ENCODE results near the gene ATP1A1. TPM values are rescaled to one million over a fixed set of nuclear protein-coding genes. Genes with fewer than 3 reads are reported as not detected.

The ATP1A1 gene
- total and polyA plus RNA-seq, 2 donors (not counting 1 experiment from before 2014, with no cell fraction given) = 141 to 230 TPM

DNA sequence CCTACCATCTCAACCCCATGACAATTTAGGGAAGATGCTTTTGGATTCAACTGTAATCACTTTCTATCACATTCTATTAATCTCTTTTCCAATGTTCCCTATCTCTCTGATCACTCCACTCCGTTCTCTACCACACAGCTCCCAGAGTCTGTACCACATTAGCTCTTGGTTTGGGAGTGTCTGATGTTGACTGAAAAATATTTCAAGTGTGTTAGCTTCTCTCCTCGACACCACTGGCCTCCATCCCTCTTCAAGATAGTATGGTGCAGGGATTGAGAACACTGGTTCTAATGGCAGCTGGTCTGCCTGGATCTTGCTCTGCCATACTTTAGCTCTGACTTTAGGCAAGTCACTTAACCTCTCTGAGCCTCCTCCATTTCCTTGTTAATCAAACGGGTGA lies 39.9 kb downstream of the ATP1A1 start:
- H3K27ac ChIP-seq (ENCODE audit: insufficient read depth, low read length) = no peak overlapping the region
- H4K20me1 ChIP-seq (ENCODE audit: control insufficient read depth, extremely low read depth, insufficient read depth, low read length) = no peaks in the 10 kb centered on the region
- no peak for DNase-seq (ENCODE audit: low read depth in 2 of 2)
- peaks cover 2% of the 10 kb centered on the region for H3K36me3 ChIP-seq (ENCODE audit: control insufficient read depth, insufficient read depth, low read length)
- H2AFZ ChIP-seq (ENCODE audit: low read length) = no peak overlapping the region
- H3K9ac ChIP-seq (ENCODE audit: insufficient read depth, low read length) = no peak overlapping the region
- no peak overlapping the region for H3K4me3 ChIP-seq (replicated peaks in 1 of 4; ENCODE audit: control extremely low read depth in 1 of 4, insufficient read depth in 1 of 4, low read depth in 3 of 4, low read length in 4 of 4)
- no peaks in the 10 kb centered on the region for H3K4me1 ChIP-seq (ENCODE audit: control insufficient read depth, extremely low read depth, insufficient read depth, low read length)
- H3K79me2 ChIP-seq (ENCODE audit: control insufficient read depth, insufficient read depth, low read length) = no peaks in the 10 kb centered on the region
- H3K4me2 ChIP-seq (ENCODE audit: extremely low read depth, insufficient read depth, low read length) = no peak overlapping the region
- H3K27me3 ChIP-seq (ENCODE audit: control insufficient read depth, insufficient read depth, low read length) = no peaks in the 10 kb centered on the region
- TF ChIP-seq EZH2 (IDR thresholded peaks at IDR 0.05; ENCODE audit: low read length, missing control alignments) = no peak
- TF ChIP-seq, protein P1, sequence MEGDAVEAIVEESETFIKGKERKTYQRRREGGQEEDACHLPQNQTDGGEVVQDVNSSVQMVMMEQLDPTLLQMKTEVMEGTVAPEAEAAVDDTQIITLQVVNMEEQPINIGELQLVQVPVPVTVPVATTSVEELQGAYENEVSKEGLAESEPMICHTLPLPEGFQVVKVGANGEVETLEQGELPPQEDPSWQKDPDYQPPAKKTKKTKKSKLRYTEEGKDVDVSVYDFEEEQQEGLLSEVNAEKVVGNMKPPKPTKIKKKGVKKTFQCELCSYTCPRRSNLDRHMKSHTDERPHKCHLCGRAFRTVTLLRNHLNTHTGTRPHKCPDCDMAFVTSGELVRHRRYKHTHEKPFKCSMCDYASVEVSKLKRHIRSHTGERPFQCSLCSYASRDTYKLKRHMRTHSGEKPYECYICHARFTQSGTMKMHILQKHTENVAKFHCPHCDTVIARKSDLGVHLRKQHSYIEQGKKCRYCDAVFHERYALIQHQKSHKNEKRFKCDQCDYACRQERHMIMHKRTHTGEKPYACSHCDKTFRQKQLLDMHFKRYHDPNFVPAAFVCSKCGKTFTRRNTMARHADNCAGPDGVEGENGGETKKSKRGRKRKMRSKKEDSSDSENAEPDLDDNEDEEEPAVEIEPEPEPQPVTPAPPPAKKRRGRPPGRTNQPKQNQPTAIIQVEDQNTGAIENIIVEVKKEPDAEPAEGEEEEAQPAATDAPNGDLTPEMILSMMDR (conservative IDR thresholded peaks at IDR 0.05 in 1 of 2, IDR thresholded peaks at IDR 0.05 in 1 of 2; ENCODE audit: low read depth in 1 of 2, low read length in 2 of 2) = no peak
- no peaks in the 10 kb centered on the region for H3K9me3 ChIP-seq (ENCODE audit: control insufficient read depth, insufficient read depth, low read depth, low read length)

DNA sequence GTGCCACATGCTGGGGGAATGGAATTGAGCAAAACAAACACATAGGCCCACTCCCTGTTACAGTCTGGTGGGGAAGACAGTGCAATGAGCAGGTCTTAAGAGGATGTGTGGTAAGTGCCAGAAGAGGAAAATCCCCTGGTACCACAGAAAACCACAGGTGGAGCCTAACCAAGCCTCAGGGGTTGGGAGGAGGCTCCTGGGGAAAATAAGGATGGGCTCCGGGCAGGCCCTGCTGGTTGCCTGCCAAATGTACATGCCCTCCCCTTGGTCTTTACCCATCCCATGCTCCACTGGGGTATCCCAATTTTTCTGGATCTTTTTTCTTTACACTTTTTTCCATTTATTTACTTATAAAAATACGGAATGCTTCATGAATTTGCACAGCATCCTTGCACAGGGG lies 40.4 kb downstream of the ATP1A1 start:
- H3K27me3 ChIP-seq (ENCODE audit: control insufficient read depth, insufficient read depth, low read length) = no peaks in the 10 kb centered on the region
- H3K9me3 ChIP-seq (ENCODE audit: control insufficient read depth, insufficient read depth, low read depth, low read length) = no peaks in the 10 kb centered on the region
- no peaks in the 10 kb centered on the region for H3K79me2 ChIP-seq (ENCODE audit: control insufficient read depth, insufficient read depth, low read length)
- no peak overlapping the region for H3K27ac ChIP-seq (ENCODE audit: insufficient read depth, low read length)
- H3K9ac ChIP-seq (ENCODE audit: insufficient read depth, low read length) = no peak overlapping the region
- TF ChIP-seq EZH2 (IDR thresholded peaks at IDR 0.05; ENCODE audit: low read length, missing control alignments) = no peak
- TF ChIP-seq, protein P1 (conservative IDR thresholded peaks at IDR 0.05 in 1 of 2, IDR thresholded peaks at IDR 0.05 in 1 of 2; ENCODE audit: low read depth in 1 of 2, low read length in 2 of 2) = no peak
- H3K4me2 ChIP-seq (ENCODE audit: extremely low read depth, insufficient read depth, low read length) = no peak overlapping the region
- no peaks in the 10 kb centered on the region for H3K4me1 ChIP-seq (ENCODE audit: control insufficient read depth, extremely low read depth, insufficient read depth, low read length)
- DNase-seq (ENCODE audit: low read depth in 2 of 2) = no peak
- no peak overlapping the region for H3K4me3 ChIP-seq (replicated peaks in 1 of 4; ENCODE audit: control extremely low read depth in 1 of 4, insufficient read depth in 1 of 4, low read depth in 3 of 4, low read length in 4 of 4)
- H3K36me3 ChIP-seq (ENCODE audit: control insufficient read depth, insufficient read depth, low read length) = peaks cover 2% of the 10 kb centered on the region
- H4K20me1 ChIP-seq (ENCODE audit: control insufficient read depth, extremely low read depth, insufficient read depth, low read length) = no peaks in the 10 kb centered on the region
- no peak overlapping the region for H2AFZ ChIP-seq (ENCODE audit: low read length)

DNA sequence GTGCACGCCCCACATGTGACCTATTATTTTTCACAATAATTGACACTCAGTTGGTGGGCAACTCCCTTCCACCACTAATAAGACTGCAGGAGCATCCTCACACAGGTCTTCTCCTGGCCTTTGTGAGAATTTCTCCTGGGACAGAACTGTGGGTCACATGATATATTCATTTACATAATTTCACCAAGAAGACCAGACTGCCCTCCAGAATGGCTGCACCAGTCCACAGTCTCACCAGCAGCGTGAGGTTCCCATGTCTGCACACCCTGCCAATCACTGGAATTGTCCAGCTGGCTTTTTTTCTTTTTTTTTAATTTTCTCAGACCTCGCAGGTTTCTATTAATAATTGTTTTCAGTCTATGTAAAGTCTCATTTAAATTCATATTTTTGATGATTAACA lies 41.3 kb downstream of the ATP1A1 start:
- no peaks in the 10 kb centered on the region for H3K36me3 ChIP-seq (ENCODE audit: control insufficient read depth, insufficient read depth, low read length)
- DNase-seq (ENCODE audit: low read depth in 2 of 2) = no peak
- H3K4me2 ChIP-seq (ENCODE audit: extremely low read depth, insufficient read depth, low read length) = no peak overlapping the region
- no peaks in the 10 kb centered on the region for H3K27me3 ChIP-seq (ENCODE audit: control insufficient read depth, insufficient read depth, low read length)
- TF ChIP-seq EZH2 (IDR thresholded peaks at IDR 0.05; ENCODE audit: low read length, missing control alignments) = no peak
- TF ChIP-seq, protein P1 (conservative IDR thresholded peaks at IDR 0.05 in 1 of 2, IDR thresholded peaks at IDR 0.05 in 1 of 2; ENCODE audit: low read depth in 1 of 2, low read length in 2 of 2) = no peak
- no peak overlapping the region for H3K9ac ChIP-seq (ENCODE audit: insufficient read depth, low read length)
- no peaks in the 10 kb centered on the region for H3K4me1 ChIP-seq (ENCODE audit: control insufficient read depth, extremely low read depth, insufficient read depth, low read length)
- H3K4me3 ChIP-seq (replicated peaks in 1 of 4; ENCODE audit: control extremely low read depth in 1 of 4, insufficient read depth in 1 of 4, low read depth in 3 of 4, low read length in 4 of 4) = no peak overlapping the region
- H3K27ac ChIP-seq (ENCODE audit: insufficient read depth, low read length) = no peak overlapping the region
- no peaks in the 10 kb centered on the region for H3K9me3 ChIP-seq (ENCODE audit: control insufficient read depth, insufficient read depth, low read depth, low read length)
- H4K20me1 ChIP-seq (ENCODE audit: control insufficient read depth, extremely low read depth, insufficient read depth, low read length) = no peaks in the 10 kb centered on the region
- H2AFZ ChIP-seq (ENCODE audit: low read length) = no peak overlapping the region
- H3K79me2 ChIP-seq (ENCODE audit: control insufficient read depth, insufficient read depth, low read length) = no peaks in the 10 kb centered on the region
